HepG2 (cell line): ENCODE measurements around the gene IWS1. TPM values are rescaled to one million over a fixed set of nuclear protein-coding genes. Genes with fewer than 3 reads are reported as not detected.

Experiments
- ATAC-seq: fragments of 200-7000 bp; cut with Tn5 transposase; 3 replicates; pipeline ENCODE4 v1.9.1; 2020; ENCODE audit warnings: mild to moderate bottlenecking, moderate library complexity
- BruUV-seq: library from RNA; stranded (reverse); fragments of 400-500 nt; replicated peaks from 2 replicates; lab custom pipeline; 2021; lab: Mats Ljungman, UMichigan
- CTCF ChIA-PET: fragments of 300-600 bp; formaldehyde crosslinking; extraction: SDS; loops from one replicate; lab custom pipeline; 2021; ENCODE audit warnings: low total read pairs, inconsistent platforms, low intra/inter-chr PET ratio; lab: Yijun Ruan, JAX
- POLR2A ChIA-PET: fragments of 350-600 bp; sonication (Branson Sonifier 250); formaldehyde crosslinking; loops from one replicate; lab custom pipeline; 2020; ENCODE audit warnings: antibody characterized with exemption, inconsistent platforms; lab: Yijun Ruan, JAX
- DNase-seq: peaks from one replicate; pipeline ENCODE4 v3.0.0-alpha.2; 2015; ENCODE audit warnings: low spot score
- FAIRE-seq: peaks from 3 replicates; lab custom pipeline; 2011; peaks lifted over from hg19 to GRCh38; lab: Jason Lieb, UNC
- H2AFZ ChIP-seq: one replicate; pipeline ENCODE4 v1.6.1; 2011; ENCODE audit warnings: low read length, inconsistent platforms
- H3K27ac ChIP-seq: fragments of 300-600 bp; 3 replicates; pipeline ENCODE4 v1.8.0; 2011; ENCODE audit warnings: mixed run types, mild to moderate bottlenecking, mixed read lengths, low read length, inconsistent platforms; ENCODE audit not compliant: insufficient read depth; ENCODE audit errors: extremely low read length
- H3K27me3 ChIP-seq, 2 experiments: fragments of 200-600 bp in 1 of 2; 2 replicates in 1 of 2; 3 replicates in 1 of 2; pipeline versions ENCODE4 v1.6.0 to v1.8.0; 2011; ENCODE audit warnings: low read length in 2 of 2, mild to moderate bottlenecking in 2 of 2, moderate library complexity in 2 of 2, inconsistent platforms in 1 of 2; ENCODE audit not compliant: insufficient read depth in 2 of 2, control insufficient read depth in 1 of 2
- H3K36me3 ChIP-seq, 2 experiments: fragments of 200-600 bp in 1 of 2; replicated peaks in 1 of 2; 2 replicates in 1 of 2; 3 replicates in 1 of 2; pipeline versions ENCODE4 v1.5.1 to v1.8.0; 2011; ENCODE audit warnings: low read length in 2 of 2, inconsistent platforms in 1 of 2; ENCODE audit not compliant: insufficient read depth in 2 of 2, control insufficient read depth in 1 of 2
- H3K4me1 ChIP-seq: 2 replicates; pipeline ENCODE4 v1.5.1; 2012; ENCODE audit warnings: low read length, inconsistent platforms; ENCODE audit not compliant: insufficient read depth
- H3K4me2 ChIP-seq: 2 replicates; pipeline ENCODE4 v1.6.0; 2011; ENCODE audit warnings: low read depth, low read length, inconsistent platforms
- H3K4me3 ChIP-seq, 3 experiments: fragments of 200-600 bp in 1 of 3; sonication (generic), shearing (Covaris generic) in 1 of 3; replicated peaks in 1 of 3; 2 replicates each; pipeline ENCODE4 v1.5.1; 2011 to 2016; ENCODE audit warnings: low read length in 3 of 3, inconsistent platforms in 2 of 3, low read depth in 2 of 3, mild to moderate bottlenecking in 2 of 3, control low read depth in 1 of 3, mixed read lengths in 1 of 3; ENCODE audit not compliant: insufficient read depth in 1 of 3
- H3K79me2 ChIP-seq: one replicate; pipeline ENCODE4 v1.6.1; 2011; ENCODE audit warnings: low read length, inconsistent platforms; ENCODE audit not compliant: insufficient read depth
- H3K9ac ChIP-seq: 2 replicates; pipeline ENCODE4 v1.6.0; 2011; ENCODE audit warnings: mild to moderate bottlenecking, low read depth, low read length, inconsistent platforms; ENCODE audit not compliant: insufficient read depth
- H3K9me3 ChIP-seq: 2 replicates; pipeline ENCODE4 v1.5.1; 2012; ENCODE audit warnings: mild to moderate bottlenecking, low read length
- H4K20me1 ChIP-seq: 2 replicates; pipeline ENCODE4 v1.6.0; 2011; ENCODE audit warnings: inconsistent platforms, mild to moderate bottlenecking, low read length, moderate library complexity; ENCODE audit not compliant: insufficient read depth
- ATF7-NPFF ChIP-seq: sonication (generic); formaldehyde crosslinking; IDR thresholded peaks from 2 replicates; pipeline ENCODE4 v1.8.1; 2023; ENCODE audit warnings: mild to moderate bottlenecking, low read depth, missing genetic modification reagents, moderate library complexity
- FIP1L1 ChIP-seq: fragments of 200-400 bp; formaldehyde crosslinking; IDR thresholded peaks from 2 replicates; pipeline ENCODE4 v1.6.1; 2018; ENCODE audit warnings: low read depth, mild to moderate bottlenecking, low read length, moderate library complexity, borderline replicate concordance; ENCODE audit not compliant: insufficient read depth
- JUN ChIP-seq: sonication (generic); formaldehyde crosslinking; IDR thresholded peaks from 2 replicates; pipeline ENCODE4 v1.4.0; 2020; ENCODE audit warnings: mild to moderate bottlenecking, missing genetic modification reagents
- KDM5A ChIP-seq: fragments of 200-600 bp; sonication (generic); IDR thresholded peaks from 2 replicates; pipeline ENCODE4 v1.7.0; 2018; ENCODE audit warnings: antibody characterized with exemption, mild to moderate bottlenecking, low read length, borderline replicate concordance
- KLF13 ChIP-seq: sonication (generic); formaldehyde crosslinking; IDR thresholded peaks from 2 replicates; pipeline ENCODE4 v1.4.0; 2020; ENCODE audit warnings: mild to moderate bottlenecking, missing genetic modification reagents
- KLF15 ChIP-seq: sonication (generic); formaldehyde crosslinking; IDR thresholded peaks from 2 replicates; pipeline ENCODE4 v1.8.1; 2023; ENCODE audit warnings: borderline replicate concordance, mild to moderate bottlenecking, inconsistent platforms, missing genetic modification reagents, mixed read lengths
- MIER2 ChIP-seq: IDR thresholded peaks from 2 replicates; pipeline ENCODE4 v1.6.1; 2016; ENCODE audit warnings: missing biosample characterization, missing genetic modification reagents
- SRSF9 ChIP-seq: fragments of 200-400 bp; formaldehyde crosslinking; IDR thresholded peaks from 2 replicates; pipeline ENCODE4 v1.6.1; 2018; ENCODE audit warnings: borderline replicate concordance, mild to moderate bottlenecking, low read depth, low read length; ENCODE audit not compliant: insufficient read depth, poor library complexity, severe bottlenecking
- TCF7 ChIP-seq: sonication (generic); IDR thresholded peaks from 2 replicates; pipeline ENCODE4 v1.6.1; 2016; ENCODE audit warnings: antibody characterized with exemption, low read depth
- THYN1 ChIP-seq: sonication (generic); formaldehyde crosslinking; IDR thresholded peaks from 2 replicates; pipeline ENCODE4 v1.8.1; 2023; ENCODE audit warnings: low read depth, mild to moderate bottlenecking, moderate library complexity, missing genetic modification reagents, borderline replicate concordance
- ZKSCAN1 ChIP-seq: fragments of 150-350 bp; IDR thresholded peaks from 2 replicates; pipeline ENCODE4 v1.6.1; 2014; ENCODE audit warnings: low read length
- ZNF589 ChIP-seq: sonication (generic); formaldehyde crosslinking; conservative IDR thresholded peaks from 2 replicates; pipeline ENCODE4 v1.8.0; 2022; ENCODE audit warnings: mild to moderate bottlenecking, moderate library complexity, missing genetic modification reagents
- ZNF720 ChIP-seq: sonication (generic); formaldehyde crosslinking; IDR thresholded peaks from 2 replicates; pipeline ENCODE4 v1.4.0; 2020; ENCODE audit warnings: missing genetic modification reagents
- WGBS: methylation state at CpG from one replicate; pipeline ENCODE4 v1.1.6; 2017; ENCODE audit warnings: low lambda C conversion rate; 5-methylcytosine and 5-hydroxymethylcytosine counted together
- in situ Hi-C: cut with HindIII; loops from 2 replicates; pipeline ENCODE4 v1.10.0; 2017; ENCODE audit warnings: low pct_unique_long_range_greater_than_20kb; ENCODE audit not compliant: extremely low pct_ligation_motif_present
- intact Hi-C: fragments of 100-400 bp; cut with micrococcal nuclease; formaldehyde crosslinking; loops from one replicate; pipeline ENCODE4 v1.10.0; 2022; ENCODE audit not compliant: unreplicated experiment
- polyA plus RNA-seq, 8 experiments: library from polyadenylated mRNA; depleted of rRNA in 3 of 8; stranded (reverse) in 7 of 8; unstranded in 1 of 8; fragments of >200 nt; fragmentation: Illumina TruSeq in 4 of 8; extraction: Trizol in 4 of 8; gene quantifications; 2 replicates each; pipeline versions ENCODE4 v1.2.1 to v1.2.3, GENCODE V29; 2011 to 2016; ENCODE audit warnings: low read depth in 4 of 8, missing spikeins in 1 of 8, mixed read lengths in 1 of 8; ENCODE audit not compliant: insufficient read depth in 1 of 8
- total RNA-seq, 5 experiments: library from RNA; depleted of rRNA; stranded (reverse); fragments of >200 nt; fragmentation: Illumina TruSeq; extraction: Trizol; gene quantifications; 2 replicates each; pipeline ENCODE4 v1.2.3, GENCODE V29; 2016; ENCODE audit warnings: low read depth in 1 of 5
- TF ChIP-seq, protein P1 (sequence below): sonication (generic); formaldehyde crosslinking; IDR thresholded peaks from 2 replicates; pipeline ENCODE4 v1.8.0; 2022; ENCODE audit warnings: mild to moderate bottlenecking, missing genetic modification reagents, borderline replicate concordance
- TF ChIP-seq, protein P2 (sequence below): sonication (generic); formaldehyde crosslinking; IDR thresholded peaks from 2 replicates; pipeline ENCODE4 v1.5.1; 2020; ENCODE audit warnings: missing genetic modification reagents, mild to moderate bottlenecking, borderline replicate concordance
- TF ChIP-seq, protein P3 (sequence below): sonication (generic); formaldehyde crosslinking; IDR thresholded peaks from 2 replicates; pipeline ENCODE4 v1.4.0; 2020; ENCODE audit warnings: missing genetic modification reagents
- TF ChIP-seq, protein P4 (sequence below): sonication (generic); formaldehyde crosslinking; IDR thresholded peaks from 2 replicates; pipeline ENCODE4 v1.5.0; 2020; ENCODE audit warnings: mild to moderate bottlenecking, missing genetic modification reagents
- TF ChIP-seq, protein P5 (sequence below): sonication (generic); formaldehyde crosslinking; IDR thresholded peaks from 2 replicates; pipeline ENCODE4 v1.8.0; 2022; ENCODE audit warnings: missing genetic modification reagents, mild to moderate bottlenecking, borderline replicate concordance

The IWS1 gene
- total and polyA plus RNA-seq, 2 of the 13 experiments (the other 11 are each of a cell fraction or from before 2014, with no cell fraction given): 28.9 to 62.3 TPM

DNA sequence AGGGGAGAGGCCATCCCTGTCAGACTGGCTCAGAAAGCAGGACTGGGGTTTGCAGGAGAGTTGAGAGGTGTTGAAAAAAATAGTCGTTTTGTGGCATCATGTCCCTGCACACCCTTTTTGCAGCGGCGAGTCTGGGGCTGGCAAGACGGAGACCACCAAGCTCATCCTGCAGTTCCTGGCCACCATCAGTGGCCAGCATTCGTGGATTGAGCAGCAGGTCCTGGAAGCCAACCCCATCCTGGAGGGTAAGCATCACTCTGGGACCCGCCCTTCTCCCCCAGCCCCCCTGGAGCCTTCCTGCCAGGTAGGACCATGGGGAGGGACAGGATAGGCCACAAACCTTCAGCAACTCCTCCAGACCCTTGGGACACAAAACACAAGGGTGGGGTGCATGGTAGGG, 43.4 kb upstream of the IWS1 start:
- ChIA-PET POLR2A (no interaction called here), CTCF (no interaction called here)
- intact Hi-C loops: no loop called here
- H3K4me2 ChIP-seq: no peak overlapping the region
- no peaks in the 10 kb centered on the region for H3K79me2 ChIP-seq
- in situ Hi-C loops: no loop called here
- H3K27me3 ChIP-seq: peaks cover 3 to 79% of the 10 kb centered on the region in 2 experiments
- whole genome bisulfite sequencing: 27% methylated on average over 6 of the region's 6 CpGs
- H3K4me3 ChIP-seq: no peak overlapping the region
- ATAC-seq (no peak), DNase-seq (no peak), FAIRE-seq (no peak)
- H3K9me3 ChIP-seq: no peaks in the 10 kb centered on the region
- H2AFZ ChIP-seq: no peak overlapping the region
- H3K9ac ChIP-seq: no peak overlapping the region
- no TSS peak for BruUV-seq
- no peak overlapping the region for H3K27ac ChIP-seq
- no peaks in the 10 kb centered on the region for H3K36me3 ChIP-seq
- no peaks in the 10 kb centered on the region for H4K20me1 ChIP-seq
- no peaks in the 10 kb centered on the region for H3K4me1 ChIP-seq
- TF ChIP-seq, protein P1, sequence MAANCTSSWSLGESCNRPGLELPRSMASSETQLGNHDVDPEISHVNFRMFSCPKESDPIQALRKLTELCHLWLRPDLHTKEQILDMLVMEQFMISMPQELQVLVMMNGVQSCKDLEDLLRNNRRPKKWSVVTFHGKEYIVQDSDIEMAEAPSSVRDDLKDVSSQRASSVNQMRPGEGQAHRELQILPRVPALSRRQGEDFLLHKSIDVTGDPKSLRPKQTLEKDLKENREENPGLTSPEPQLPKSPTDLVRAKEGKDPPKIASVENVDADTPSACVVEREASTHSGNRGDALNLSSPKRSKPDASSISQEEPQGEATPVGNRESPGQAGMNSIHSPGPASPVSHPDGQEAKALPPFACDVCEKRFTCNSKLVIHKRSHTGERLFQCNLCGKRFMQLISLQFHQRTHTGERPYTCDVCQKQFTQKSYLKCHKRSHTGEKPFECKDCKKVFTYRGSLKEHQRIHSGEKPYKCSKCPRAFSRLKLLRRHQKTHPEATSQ (CRISPR knock-in tag): no peak
- TF ChIP-seq THYN1 (CRISPR knock-in tag) (no peak), SRSF9 (no peak), ATF7-NPFF (CRISPR knock-in tag) (no peak), MIER2 (no peak), ZNF720 (CRISPR knock-in tag) (no peak), KLF15 (no peak), FIP1L1 (no peak), KDM5A (no peak), KLF13 (CRISPR knock-in tag) (no peak), JUN (CRISPR knock-in tag) (no peak), ZNF589 (CRISPR knock-in tag) (no peak), TCF7 (no peak), ZKSCAN1 (no peak)
- TF ChIP-seq, protein P2, sequence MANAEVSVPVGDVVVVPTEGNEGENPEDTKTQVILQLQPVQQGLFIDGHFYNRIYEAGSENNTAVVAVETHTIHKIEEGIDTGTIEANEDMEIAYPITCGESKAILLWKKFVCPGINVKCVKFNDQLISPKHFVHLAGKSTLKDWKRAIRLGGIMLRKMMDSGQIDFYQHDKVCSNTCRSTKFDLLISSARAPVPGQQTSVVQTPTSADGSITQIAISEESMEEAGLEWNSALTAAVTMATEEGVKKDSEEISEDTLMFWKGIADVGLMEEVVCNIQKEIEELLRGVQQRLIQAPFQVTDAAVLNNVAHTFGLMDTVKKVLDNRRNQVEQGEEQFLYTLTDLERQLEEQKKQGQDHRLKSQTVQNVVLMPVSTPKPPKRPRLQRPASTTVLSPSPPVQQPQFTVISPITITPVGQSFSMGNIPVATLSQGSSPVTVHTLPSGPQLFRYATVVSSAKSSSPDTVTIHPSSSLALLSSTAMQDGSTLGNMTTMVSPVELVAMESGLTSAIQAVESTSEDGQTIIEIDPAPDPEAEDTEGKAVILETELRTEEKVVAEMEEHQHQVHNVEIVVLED (CRISPR knock-in tag): no peak
- TF ChIP-seq, protein P3, sequence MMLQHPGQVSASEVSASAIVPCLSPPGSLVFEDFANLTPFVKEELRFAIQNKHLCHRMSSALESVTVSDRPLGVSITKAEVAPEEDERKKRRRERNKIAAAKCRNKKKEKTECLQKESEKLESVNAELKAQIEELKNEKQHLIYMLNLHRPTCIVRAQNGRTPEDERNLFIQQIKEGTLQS (CRISPR knock-in tag): no peak
- TF ChIP-seq, protein P4, sequence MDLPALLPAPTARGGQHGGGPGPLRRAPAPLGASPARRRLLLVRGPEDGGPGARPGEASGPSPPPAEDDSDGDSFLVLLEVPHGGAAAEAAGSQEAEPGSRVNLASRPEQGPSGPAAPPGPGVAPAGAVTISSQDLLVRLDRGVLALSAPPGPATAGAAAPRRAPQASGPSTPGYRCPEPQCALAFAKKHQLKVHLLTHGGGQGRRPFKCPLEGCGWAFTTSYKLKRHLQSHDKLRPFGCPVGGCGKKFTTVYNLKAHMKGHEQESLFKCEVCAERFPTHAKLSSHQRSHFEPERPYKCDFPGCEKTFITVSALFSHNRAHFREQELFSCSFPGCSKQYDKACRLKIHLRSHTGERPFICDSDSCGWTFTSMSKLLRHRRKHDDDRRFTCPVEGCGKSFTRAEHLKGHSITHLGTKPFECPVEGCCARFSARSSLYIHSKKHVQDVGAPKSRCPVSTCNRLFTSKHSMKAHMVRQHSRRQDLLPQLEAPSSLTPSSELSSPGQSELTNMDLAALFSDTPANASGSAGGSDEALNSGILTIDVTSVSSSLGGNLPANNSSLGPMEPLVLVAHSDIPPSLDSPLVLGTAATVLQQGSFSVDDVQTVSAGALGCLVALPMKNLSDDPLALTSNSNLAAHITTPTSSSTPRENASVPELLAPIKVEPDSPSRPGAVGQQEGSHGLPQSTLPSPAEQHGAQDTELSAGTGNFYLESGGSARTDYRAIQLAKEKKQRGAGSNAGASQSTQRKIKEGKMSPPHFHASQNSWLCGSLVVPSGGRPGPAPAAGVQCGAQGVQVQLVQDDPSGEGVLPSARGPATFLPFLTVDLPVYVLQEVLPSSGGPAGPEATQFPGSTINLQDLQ (CRISPR knock-in tag): no peak
- TF ChIP-seq, protein P5, sequence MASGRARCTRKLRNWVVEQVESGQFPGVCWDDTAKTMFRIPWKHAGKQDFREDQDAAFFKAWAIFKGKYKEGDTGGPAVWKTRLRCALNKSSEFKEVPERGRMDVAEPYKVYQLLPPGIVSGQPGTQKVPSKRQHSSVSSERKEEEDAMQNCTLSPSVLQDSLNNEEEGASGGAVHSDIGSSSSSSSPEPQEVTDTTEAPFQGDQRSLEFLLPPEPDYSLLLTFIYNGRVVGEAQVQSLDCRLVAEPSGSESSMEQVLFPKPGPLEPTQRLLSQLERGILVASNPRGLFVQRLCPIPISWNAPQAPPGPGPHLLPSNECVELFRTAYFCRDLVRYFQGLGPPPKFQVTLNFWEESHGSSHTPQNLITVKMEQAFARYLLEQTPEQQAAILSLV (CRISPR knock-in tag): no peak
